HG03103 (cell line): Measurements from ENCODE around the gene CNTNAP5.

Experiments
- ATAC-seq: cut with Tn5 transposase; IDR thresholded peaks from one replicate; pipeline ENCODE4 v1.9.1; 2021; ENCODE audit warnings: low read depth; ENCODE audit not compliant: unreplicated experiment

Gene CNTNAP5

DNA sequence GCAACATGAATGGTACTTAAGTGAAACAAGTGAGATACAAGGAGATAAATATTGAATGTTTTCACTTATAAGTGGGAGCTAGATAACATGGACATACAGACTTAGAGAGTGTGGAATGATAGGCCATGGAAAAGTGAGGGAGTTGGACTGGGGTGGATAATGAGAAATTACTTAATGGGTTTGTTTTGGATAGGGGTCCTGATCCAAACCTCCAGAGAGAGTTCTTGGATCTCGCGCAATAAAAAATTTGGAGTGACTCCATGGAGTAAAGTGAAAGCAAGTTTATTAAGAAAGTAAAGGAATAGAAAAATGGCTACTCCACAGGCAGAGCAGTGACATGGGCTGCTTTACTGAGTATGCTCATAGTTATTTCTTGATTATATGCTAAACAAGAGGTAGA is 508.9 kb downstream of the CNTNAP5 start:
- no peak for ATAC-seq

DNA sequence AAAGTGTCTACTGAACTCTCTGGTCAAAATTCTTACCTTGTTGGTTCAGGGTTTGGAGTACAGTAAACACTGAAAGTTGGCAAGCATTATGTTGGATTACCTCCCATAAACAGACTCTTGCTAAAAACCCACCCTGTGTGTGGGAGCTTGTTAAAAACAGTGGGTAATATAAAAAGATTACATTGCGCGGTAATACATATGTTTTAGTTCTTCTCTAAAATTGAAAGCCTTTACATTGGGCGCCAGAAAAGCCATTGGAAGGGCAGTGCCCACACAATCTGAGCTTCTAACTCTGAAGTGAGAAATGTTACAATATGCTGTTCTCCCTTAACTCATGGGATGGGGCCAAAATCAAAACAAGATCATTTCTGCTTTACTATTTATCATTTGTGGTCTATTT is 510.7 kb downstream of the CNTNAP5 start:
- no peak for ATAC-seq

DNA sequence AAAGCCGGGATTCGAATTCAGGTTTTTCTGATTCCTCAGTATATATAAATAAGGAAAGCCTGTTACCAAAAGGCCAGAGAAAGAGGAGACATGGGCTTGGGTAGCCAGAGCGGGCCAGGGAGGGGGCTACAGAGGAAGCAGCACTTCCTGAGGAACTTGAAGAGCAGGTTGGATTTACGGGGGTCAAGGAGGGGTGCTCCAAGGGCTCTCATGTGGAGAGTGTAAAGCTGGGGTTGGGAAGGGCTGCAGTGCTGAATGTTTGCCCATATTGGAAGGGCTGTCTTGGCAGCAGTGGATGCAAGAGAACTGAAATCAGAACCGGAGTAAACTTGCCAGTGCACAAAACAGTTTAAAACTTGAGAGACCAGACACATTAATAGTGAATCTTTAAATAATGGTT is 511.5 kb downstream of the CNTNAP5 start:
- no peak for ATAC-seq

DNA sequence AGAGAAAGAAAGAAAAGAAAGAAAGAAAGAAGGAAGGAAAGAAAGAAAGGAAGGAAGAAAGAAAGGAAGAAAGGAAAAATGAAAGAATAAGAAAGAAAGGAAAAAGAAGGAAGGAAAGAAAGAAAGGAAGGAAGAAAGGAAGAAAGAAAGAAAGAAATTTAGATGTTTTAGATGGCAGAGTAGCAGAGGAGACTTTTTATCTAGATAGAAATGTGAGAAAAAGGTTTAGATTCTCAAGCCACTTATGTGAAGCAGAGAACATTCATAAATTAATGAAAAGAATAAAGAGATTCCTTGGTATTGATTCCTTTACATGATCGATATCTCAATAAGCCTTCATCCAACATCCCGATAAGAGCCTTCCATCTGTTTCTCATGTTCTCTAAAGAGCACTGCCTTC is 513.5 kb downstream of the CNTNAP5 start:
- ATAC-seq = no peak

DNA sequence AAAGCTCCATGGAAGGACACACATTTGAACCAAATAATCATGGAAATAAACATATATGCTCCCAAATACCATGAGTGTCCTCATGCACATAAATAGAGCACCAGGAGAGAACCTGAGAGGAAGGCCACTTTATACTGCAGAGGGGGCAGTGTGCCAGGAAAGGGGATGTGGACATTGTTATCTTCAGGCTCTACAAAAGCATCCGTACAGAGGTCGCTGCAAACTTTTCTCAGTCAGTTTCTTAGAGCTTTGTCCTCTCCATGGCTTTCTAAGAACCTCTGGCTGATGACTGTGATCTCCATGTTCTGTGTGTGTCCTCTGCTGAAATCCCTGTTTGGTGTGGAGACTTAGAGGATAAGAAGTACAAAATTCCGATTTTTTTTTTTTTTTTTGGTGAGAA is 515.7 kb downstream of the CNTNAP5 start:
- ATAC-seq = no peak

DNA sequence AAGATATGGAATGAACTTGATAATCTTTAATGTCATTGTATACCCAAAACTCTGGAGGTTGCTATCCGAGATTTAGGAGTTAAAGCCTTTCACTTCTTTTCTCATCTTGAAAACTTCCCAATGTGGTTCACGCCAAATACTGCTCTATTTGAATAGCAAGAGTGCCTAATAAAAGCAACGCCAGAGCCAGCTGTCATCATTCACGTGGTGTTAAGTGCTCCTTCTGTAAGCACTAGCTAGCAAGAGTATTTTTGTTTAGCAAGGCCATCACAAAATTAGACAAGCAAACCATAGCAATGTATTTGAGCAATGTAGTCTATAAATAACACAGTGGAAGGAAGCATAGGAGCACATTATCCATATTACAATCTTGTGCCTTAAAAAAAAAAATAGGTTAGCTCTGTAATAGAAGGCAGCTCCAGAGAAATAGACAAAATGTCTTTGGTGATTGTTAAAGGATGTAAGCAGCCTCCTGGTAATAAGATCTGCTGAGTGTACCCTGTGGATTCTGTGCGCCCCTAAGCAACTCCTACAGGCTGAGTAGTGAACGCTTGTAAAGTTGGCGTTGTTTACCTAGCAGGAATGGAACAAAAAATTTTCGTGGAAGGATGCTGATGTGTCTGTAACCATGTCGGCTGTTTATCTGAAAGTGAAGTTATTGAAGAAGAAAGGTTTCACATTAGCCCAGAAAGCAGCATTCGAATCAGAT is 518.0 kb downstream of the CNTNAP5 start:
- no peak for ATAC-seq

DNA sequence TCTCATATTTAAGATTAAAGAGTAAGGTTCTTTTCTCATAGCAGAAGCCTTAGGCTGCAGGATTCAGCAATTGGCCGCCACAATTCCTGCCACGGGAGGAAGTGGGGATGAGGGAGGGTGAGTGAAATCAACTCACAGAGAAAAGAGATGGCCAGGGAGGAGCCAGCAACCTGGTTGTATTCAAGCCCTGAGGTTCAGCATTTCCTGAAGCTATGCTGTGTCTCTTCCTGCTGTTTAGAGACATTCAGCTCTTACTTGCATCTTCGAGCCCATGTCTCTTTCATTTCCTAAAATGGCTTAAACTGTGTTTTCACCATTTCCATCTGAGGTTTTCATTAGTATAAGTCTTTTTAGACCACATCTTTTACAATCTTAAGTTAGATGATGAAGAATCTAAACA is 522.6 kb downstream of the CNTNAP5 start:
- ATAC-seq = no peak

DNA sequence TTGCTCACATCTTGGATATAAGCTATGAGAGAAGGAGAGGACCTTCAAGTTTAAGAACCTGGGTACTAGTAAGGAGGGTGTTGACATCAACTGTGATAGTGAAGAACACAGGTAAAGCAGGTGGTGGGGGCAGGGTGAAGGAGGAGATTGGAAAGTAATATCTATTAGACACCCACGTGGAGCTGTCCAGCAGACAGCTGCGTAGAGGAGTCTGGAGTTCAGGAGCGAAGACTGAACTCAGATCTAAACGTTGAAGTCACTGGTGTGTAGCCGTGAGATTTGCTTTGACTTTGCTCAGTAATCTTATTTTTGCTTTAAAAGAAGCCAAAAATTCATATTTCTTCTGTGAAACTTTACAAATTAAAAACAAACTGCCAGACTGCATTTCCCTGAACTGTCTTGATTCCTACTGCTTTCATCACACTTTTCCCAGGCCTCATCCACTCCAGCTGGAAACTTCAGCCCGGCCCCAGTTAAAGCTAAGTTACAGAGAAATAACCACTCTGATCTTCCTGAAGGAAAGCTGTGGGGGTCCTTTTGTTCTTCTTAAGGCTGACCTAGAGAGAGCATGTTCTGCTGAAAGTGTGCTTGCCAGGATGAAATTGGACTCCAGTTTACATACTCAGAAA is 533.3 kb downstream of the CNTNAP5 start:
- no peak for ATAC-seq

DNA sequence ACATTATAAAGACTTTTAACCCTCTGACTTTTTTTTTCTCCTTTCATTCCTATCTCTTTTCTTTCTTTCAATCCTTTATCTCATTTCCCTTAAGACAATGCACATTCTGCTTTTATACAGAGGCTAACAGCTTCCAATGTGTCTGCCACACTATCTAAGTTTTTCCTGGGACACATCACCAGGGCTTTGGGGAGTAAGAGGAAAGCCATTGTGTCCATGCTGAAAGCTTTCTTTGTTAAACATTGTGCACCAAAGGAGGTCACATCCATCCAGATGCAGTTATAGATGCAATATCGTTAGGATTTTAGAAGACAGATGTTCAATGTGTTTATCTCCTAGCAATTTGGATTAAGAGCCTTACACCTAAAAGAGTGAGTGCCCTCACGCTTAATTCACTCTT is 534.1 kb downstream of the CNTNAP5 start:
- no peak for ATAC-seq

DNA sequence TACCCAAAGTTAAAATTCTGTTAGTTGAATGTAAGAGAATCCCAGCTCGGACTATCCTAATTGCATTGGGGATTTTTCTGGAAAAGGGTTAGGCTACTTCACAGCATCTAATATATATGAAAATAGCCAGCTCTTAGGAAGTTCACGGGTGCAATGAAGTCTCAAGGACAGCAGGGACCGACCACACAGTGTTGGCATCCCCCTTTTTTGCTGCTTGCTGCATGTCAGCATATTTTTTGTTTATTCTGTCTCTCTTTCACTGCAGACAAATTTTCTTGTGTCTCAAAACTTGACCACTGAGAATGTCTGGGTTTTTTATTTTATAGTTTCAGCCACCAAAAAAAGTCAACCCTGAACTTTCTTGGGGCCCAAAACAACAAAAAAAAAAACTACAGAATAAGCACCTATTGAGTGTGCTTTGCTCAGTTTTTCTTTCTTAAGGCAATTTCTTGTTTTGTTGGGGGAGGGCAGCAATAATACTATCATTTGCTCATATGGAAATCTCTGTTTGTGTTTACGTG is 535.6 kb downstream of the CNTNAP5 start:
- ATAC-seq = no peak

DNA sequence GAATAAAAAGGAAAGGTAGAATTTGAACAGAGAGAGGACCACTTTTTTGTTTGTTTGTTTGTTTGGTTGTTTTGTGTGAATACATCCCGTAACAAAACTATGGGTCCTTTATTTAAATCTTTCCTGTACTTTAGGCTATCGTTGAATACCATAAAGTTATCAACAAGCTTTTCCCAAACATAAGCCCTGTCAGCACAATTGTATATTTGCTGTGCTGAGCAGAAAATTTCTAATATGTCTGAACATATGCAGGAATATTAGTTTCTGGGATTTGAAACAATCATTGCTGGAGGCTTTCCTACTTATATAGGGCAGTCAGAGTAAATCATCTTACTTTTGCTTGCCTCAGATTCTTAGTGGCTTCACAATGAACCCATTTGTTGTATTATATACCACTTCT is 536.4 kb downstream of the CNTNAP5 start:
- no peak for ATAC-seq

DNA sequence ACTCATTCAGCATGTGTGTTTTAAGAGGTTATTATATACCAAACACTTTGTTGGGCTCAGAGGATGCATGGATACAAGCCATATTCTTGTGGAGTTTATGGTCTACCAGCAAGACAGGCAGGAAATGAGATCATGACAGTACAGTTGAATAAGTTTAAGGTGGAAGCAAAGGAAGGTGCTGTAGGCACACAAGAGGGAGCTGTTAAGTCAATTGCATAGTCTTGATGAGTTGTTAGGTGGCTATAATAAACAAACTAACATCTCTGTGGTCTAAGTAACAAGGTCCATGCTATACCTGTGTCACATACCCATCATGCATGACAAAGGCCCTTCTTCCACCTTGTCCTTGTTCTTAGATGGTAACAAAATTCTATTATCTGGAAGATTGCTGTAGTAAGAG is 538.3 kb downstream of the CNTNAP5 start:
- ATAC-seq = no peak

DNA sequence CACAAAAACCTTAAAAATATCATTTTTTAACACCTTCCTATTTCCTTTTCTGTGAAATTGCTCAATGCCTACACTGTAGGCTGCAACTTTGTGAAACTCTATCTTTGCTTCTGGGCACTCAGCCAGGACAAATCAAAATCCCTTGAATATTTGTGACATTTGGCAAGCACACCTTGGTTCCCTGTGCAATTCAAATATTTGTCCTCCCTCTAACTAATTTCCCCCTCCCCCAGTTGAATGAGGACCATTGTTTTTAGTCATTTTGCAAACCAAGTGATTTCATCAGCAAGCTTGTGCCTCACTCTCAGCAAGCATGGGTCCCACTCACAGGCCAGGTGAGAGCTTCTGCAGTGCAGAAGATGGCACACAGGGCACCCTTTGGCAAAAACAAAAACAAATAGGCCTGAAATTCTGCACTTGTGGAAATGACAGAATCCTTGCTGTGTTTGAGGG is 541.5 kb downstream of the CNTNAP5 start:
- no peak for ATAC-seq

DNA sequence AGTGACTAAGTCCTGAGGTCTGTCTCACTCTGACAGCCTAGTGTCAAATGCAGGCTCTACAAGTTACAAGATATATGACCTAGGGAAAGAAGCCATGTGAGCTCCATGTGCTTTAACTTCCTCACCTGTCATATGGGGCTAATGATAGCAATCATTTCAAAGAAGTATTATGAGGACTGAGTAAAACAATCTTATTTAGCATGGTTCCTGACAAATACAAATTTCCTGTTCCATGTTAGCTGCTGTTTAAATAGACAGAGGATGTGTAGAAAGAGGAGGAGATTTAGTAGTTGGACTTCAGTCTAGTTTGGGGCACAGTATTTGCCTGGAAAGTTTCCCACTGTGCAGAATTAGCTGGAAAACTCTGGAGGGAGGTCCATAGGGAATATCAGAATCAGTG is 545.8 kb downstream of the CNTNAP5 start:
- no peak for ATAC-seq

DNA sequence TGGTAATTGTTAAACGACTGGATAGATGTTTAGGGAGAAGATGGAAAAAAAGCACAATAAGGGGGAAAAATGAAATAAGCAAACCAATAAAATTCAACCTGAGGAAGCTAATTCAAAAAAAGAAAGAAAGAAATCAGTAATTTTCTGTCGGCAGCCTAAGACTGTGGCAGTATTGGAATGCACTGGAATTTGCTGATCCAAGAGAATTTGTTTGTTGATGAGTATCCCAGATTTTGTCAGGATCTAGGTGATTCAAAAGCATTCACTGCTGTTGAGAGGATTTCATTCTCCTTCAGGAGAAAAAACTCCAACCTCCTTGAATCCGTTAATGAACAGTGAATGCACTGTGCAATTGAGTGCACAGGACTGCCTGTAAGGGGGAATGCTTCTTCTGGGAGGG is 546.7 kb downstream of the CNTNAP5 start:
- ATAC-seq = no peak

DNA sequence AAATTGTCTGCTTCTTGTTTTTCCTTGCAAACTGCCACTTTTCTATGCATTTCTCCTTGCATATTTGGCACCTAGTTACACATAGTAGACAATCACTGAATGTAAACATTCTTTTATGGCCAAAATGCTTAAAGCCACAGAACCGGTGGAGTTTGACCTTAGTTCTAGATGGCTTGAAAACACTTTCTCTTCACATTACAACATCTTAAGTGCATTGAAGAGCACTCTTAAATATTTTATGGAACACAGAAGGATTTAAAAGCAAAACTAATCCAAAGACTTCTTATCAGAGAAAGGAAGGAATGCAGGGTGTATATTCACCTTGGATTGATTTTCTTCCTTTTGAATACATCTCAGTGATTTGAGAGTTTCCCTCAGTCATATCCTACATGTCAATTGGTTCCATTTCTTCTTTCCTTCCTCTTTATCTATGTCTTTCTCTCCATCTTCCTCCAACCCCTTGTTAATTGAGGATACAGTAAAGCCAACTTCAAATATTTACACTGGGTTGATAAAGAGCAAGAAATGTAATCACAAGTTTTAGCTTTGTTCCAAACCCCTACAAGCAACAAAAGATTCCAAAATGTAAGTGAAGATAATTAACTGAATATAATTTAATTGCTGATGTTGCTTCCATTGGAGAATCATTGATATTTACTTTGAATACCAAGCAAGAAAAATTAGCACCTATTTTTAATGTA is 548.0 kb downstream of the CNTNAP5 start:
- ATAC-seq = no peak

DNA sequence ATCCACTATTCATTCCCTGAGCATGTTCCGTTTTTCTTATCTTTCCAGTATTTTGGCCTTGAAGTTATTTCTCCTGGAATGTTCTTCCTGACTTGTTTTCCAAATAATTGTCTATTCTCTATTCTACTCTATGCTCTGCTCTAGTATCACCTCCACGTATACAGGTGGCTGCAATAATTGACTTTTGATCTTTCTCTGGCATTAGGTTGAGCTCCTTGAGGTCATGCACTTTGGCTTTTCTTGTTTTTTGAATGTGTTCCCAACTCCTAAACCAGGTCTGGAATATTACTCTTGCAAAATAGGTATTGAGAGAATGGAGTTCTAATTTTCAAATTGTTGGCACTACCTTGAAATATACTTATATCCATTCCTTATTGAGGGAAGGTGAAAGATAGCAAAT is 550.4 kb downstream of the CNTNAP5 start:
- ATAC-seq = no peak

DNA sequence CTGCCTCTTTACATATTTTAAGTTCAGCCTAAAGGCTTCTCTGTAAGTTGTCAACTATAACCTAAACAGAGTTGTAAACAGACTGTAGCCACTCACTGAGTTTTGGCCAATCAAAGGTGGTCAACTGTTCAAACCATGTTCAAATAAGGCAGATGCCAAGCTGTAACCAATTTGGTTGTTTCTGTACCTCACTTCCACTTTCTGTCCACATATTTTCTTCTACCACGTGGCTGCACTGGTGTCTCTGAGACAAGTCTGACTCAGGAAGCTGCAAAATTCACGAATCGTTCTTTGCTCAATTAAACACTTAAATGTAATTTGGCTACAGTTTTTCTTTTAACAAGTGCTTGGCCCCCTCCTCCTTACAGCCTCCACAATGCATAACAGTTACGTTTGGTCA is 555.2 kb downstream of the CNTNAP5 start:
- no peak for ATAC-seq

DNA sequence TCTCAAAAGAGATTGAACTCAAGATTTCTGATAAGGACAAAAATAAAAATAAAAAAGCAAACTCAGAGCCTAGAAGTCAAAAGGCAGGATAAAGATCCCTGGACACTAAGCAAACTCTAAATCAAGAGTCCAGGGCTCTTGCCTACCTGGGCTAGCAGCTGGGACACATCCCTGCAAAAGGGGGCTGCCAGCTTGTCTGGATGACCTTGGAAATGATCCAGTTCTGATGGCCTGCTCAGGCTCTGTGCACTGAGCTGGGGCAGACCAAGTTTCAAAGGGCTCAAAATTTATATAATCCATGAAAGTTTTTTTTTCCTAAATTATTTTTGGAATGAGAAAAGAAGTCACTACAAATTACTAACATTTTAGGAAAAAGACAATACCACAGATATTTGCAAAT is 557.3 kb downstream of the CNTNAP5 start:
- no peak for ATAC-seq

DNA sequence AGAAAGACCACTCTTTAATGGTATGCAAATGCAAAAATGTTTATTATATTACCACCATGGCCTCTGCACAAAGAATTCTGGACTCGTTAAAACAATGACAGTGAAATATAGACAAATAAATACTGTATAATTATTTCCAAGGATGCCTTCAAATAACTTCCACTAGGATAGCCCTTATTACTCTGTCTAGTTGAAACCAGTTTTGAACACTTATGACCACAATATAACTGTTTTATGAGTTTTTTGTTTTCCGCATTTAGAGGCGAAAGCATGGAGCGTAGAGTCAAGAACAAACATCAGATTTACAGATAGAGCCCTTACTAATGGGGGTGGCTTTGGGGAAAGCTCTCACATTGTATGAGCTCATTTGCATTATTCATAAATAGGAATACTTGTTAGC is 559.5 kb downstream of the CNTNAP5 start:
- no peak for ATAC-seq

DNA sequence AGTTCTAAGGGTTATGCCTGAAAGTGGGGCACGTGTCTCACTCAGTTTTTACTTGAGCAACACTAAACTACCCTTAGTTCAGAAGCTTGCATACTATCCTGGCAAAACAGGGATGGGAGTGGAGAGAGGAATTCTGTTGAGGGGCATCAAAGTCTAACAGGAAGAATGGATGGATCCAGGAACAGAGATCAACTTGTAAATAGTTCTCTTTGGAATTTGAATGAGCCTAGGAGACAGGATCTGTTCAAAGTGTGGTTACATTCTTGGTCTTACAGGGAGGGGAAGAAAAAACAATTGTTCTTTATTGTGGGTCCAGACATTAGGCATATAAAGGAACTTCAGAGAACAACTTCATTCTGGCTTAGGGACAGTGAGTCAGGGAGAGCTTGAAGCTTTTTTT is 560.2 kb downstream of the CNTNAP5 start:
- ATAC-seq = no peak

DNA sequence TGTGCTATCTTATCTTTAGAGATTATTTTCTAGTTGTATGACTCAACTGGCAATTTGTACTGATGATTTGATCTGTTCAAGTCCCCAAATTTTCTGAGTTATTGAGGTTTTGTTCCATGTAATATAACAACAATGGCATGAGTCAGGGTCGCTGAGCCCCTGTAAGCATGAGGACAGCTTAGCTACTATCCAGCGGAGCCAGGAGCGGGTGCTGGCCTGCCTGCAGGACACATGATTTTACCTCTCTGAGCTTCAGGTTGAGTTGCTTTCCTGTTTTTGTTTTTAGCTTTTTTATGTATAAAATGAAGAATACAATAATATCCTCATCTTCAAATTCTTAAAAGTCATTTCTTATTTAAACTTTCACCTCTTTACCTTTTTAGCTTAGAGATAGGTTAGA is 561.1 kb downstream of the CNTNAP5 start:
- ATAC-seq = no peak
